ENCODE results near the gene GOLGA2.

The GOLGA2 gene, protein sequence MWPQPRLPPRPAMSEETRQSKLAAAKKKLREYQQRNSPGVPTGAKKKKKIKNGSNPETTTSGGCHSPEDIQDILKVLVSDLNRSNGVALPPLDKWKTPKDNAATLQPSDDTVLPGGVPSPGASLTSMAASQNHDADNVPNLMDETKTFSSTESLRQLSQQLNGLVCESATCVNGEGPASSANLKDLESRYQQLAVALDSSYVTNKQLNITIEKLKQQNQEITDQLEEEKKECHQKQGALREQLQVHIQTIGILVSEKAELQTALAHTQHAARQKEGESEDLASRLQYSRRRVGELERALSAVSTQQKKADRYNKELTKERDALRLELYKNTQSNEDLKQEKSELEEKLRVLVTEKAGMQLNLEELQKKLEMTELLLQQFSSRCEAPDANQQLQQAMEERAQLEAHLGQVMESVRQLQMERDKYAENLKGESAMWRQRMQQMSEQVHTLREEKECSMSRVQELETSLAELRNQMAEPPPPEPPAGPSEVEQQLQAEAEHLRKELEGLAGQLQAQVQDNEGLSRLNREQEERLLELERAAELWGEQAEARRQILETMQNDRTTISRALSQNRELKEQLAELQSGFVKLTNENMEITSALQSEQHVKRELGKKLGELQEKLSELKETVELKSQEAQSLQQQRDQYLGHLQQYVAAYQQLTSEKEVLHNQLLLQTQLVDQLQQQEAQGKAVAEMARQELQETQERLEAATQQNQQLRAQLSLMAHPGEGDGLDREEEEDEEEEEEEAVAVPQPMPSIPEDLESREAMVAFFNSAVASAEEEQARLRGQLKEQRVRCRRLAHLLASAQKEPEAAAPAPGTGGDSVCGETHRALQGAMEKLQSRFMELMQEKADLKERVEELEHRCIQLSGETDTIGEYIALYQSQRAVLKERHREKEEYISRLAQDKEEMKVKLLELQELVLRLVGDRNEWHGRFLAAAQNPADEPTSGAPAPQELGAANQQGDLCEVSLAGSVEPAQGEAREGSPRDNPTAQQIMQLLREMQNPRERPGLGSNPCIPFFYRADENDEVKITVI

DNA sequence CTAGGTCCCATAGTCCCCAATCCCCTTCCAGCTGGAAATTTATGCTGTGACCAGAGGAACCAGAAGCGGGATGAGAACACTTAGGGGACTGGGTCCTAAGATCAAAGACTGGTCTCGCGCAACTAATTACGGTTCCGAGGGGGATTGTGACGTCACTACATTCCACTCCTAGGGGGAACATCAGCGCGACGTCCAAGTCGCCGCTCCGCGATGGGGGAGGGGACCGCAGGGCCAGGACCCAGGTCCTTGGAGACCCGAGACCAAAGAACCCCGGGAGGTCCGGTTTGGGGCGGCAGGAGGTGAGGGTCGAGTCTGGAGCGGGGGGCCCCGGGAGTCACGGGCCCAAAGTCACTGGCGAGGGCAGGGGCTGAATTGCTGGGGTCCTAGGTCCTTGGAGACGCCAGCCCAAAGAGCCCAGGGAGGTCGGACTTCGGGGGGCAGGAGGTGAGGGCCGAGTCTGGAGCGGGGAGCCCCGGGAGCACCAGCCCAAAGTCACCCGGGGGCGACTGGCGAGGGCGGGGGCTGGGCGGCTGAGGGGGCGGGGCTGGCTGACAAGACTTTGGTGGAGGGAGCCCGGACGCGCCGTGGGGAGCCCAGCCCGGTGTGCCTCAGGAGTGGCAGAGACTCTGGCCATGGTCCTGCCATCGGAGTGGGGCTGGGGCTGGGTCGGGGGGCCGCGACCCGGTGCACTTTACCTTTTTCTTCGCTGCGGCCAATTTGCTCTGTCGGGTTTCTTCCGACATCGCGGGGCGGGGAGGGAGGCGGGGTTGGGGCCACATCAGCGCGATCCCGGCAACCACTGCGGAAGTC is at the start of gene GOLGA2:
GOLGA2 (minus strand) TSS at position 810 of the 810 bp plus-strand sequence; CDS start at position 779, 31 bp downstream.
- no peak for DNase-seq

DNA sequence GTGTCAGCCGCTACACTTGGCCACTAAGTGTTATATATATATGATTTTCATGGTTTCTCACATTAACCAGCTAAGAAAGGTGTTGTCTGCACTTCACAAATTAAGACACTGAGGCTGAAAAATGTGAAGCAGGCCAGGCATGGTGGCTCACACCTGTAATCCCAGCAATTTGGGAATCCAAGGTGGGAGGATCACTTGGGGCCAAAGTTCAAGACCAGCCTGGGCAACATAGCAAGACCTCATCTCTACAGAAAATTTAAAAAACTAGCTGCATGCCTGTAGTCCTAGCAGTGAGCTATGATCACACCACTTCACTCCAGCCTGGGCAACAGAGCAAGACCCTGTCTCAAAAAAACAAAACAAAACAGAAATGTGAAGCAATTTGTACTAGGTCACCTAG is 48.6 kb upstream of the GOLGA2 start:
- DNase-seq = no peak

DNA sequence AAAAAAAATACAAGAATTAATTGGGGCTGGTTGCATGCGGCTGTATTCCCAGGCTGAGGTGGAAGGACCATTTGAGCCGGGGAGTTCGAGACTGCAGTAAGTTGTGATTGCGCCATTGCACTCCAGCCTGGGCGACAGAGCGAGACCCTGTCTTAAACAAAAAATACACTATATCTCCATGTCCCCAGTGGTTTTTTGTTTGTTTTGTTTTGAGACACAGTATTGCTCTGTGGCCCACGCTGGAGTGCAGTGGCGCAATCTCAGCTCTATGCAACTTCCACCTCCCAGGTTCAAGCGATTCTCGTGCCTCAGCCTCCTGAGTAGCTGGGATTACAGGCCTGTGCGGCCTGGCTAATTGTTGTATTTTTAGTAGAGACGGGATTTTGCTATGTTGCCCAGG is 48.0 kb upstream of the GOLGA2 start:
- no peak for DNase-seq

DNA sequence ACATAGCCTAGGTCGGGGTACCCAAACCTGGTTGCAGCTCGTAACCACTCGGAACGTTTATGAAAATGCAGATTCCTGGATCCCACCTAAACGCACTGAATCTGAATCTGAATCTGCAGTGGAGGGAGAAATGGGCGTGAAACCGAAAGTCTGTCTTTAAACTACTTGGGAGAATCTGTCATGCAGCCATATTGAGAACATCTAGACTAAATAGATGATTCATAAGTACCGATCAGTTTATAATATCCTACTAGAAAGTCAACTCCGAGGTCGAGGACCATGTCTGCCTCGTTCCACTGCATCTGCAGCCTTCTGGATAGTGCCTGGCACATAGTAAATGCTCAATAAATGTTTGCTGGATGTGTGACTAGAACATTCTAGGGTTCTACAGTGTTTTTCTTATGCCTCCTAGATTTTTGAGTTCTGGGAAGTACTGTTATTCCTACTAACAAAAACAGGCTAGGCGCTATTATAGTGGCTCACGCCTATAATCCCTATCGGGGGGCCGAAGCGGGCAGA is 47.5 kb upstream of the GOLGA2 start:
- no peak for DNase-seq

DNA sequence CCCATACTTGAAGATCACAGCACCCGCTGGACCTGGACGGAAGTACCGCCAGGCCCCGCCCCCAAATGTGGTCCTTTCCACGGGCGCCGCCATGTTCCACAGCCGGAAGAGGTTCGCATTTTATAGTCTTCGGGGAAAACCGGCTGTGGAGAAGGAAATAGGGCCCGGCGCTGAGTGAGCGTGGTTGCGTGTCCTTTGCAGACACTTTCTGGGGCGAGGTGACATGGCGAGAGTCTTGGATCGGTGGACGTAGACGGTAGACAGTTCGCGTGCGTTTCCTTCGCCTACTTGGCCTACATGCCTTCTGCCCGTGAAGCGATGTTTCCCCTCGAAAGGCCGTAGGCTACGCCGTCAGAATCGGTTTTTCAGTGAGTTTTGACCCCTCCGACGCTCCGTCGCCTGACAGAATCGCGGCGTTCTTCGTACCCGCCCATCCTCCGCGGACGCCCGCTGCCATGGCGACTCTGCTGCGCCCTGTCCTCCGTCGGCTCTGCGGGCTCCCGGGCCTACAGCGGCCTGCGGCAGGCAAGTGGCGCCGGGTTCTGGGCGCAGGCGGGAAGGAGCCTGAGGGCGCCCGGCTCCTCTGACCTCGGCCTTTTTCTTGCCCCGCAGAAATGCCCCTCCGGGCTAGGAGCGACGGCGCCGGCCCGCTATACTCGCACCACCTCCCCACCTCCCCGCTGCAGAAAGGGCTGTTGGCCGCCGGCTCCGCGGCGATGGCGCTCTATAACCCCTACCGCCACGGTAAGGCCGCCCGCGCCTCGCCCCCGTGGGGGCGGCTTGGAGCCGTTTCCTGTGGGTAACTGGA is 46.8 kb upstream of the GOLGA2 start, which contains the start of the genes COQ4 and TRUB2:
COQ4 (plus strand) TSS at position 436 of the 808 bp plus-strand sequence; CDS start at position 456, 20 bp downstream.
TRUB2 (minus strand) TSS at position 44 of the 808 bp plus-strand sequence; CDS start at position 5, 39 bp downstream.
- peak; percentile 89 to 92 for DNase-seq

DNA sequence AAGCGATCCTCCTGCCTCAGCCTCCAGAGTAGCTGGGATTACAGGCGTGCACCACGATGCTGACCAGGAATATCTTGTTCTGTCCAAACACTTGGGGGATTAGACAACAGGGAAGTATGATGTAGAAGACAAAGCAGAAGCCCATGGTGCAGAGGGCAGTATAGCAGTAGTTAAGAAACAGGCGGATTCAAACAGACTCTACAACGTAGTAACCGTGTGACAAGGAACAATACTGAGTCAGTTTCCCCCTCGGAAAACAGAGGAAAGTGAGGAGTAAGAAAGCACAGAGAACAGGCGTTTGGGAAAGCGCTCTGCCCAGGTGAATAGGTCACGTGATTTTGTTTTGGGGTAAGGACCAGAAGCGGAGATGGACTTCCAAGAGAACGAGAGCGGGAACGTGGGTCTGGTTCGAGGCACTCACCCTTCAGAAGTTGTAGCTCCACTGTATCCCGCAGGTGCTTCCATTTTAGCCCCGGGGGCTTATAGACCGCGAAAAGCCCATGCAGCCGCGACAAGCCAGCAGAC is 46.1 kb upstream of the GOLGA2 start:
- peak in 1 of 2 experiments; percentile 52 for DNase-seq

DNA sequence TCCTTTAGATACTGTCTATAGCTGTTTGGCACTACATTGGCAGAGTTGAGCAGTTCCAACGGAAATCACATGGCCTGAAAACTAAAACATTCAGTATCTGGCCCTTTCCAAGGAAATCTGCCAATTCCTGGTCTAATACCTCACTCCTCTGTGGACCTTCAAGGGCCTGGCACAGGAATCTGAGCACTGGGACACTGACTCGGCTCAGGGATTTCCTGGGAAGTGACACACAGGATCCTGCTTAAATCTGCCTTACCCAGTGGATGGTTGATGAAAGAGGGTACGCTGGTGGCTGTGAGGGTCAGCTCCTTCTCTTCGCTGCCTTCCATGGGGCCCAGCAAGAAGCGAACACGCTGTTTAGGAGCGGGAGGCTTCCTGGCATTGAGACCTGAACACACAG is 45.5 kb upstream of the GOLGA2 start:
- DNase-seq = no peak

DNA sequence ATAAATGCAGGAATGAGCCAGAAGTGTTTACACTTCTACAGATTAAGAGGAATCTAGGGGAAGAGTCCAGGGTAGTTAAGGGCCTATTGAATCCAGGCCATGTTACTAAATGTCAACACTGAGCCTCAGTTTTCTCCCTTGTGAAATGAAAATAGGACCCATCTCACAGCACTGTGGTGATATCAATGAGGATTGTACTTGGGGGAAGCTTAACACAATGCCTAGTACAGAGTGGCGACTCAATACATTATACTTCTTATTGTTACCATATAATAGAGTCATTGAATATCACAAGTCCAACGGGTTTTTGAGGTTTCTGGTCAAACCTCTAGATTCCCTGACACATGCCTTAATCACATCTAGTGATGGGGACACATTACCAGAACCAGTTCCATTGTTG is 41.8 kb upstream of the GOLGA2 start:
- no peak for DNase-seq

DNA sequence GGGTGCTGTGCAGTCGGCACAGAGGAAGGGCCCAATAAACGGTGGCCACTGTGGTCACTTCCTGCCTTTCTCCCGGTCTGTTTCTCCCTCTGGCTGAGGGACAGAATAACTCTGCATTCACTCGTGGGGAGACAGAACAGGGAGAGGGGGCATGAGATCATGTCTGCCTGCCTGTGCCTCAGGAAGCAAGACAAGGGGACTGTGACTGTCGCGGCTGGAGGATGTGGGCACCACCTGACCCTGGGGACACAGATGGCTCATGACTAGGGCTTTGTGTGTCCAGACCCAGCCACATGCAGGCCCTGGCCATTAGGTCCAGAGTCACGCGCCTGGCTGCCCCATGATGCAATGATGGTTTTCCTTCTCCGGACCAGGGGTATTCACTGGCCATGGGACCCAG is 40.6 kb upstream of the GOLGA2 start:
- no peak for DNase-seq

DNA sequence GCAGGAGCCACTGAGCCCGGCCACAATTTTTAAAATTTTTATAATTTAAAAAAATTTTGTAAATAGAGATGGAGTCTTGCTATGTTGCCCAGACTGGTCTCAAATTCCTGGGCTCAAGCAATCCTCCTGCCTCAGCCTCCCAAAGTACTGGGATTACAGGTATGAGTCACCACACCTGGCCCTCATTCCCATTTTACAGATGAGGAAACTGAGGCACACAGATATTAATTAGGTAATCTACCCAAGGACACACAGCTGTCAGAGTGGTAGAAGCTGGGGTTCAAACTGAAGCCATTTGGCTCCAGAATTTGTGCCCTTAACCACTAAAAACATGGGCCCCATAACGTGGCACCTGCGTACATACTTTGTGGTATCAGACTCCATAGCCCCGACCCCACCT is 38.9 kb upstream of the GOLGA2 start:
- DNase-seq = no peak

DNA sequence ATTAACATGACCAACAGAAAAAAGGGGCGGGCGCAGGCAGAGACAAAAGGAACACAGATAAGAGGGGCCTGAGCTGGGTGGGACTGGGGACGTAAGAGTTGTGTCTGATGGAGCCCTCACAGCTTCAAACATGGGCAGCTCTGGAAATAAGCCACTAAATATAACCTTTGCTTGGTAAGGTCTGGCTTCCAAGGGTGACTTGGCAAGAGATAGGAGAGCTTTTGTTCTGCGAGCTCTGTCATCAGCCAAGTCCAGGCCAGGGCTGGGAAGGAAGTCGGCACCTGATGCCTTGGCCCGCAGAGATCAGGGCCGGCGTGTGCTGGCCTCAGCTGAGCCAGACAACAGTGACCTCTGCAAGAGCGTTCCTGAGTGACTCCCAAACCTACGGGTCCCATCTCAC is 34.7 kb upstream of the GOLGA2 start:
- DNase-seq = no peak

DNA sequence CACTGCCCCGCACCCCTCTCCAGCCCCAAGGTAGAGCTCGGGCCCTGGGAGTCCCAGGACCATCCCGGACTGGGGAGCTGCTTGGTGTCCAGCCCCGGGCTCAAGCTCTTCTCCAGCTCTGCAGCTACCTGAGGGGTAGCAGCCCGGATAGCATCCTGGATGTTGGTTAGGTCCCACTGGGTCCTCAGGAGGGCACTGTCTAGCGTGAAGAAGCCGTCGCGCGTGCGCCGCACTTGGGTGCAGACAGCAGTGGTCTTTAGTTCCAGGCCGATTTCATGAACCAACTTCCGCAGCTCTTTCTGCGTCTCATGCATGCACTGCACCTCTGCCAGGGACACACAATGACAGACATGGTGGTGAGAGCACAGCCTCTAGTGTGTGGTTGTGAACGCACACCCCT is 33.7 kb upstream of the GOLGA2 start:
- no peak for DNase-seq

DNA sequence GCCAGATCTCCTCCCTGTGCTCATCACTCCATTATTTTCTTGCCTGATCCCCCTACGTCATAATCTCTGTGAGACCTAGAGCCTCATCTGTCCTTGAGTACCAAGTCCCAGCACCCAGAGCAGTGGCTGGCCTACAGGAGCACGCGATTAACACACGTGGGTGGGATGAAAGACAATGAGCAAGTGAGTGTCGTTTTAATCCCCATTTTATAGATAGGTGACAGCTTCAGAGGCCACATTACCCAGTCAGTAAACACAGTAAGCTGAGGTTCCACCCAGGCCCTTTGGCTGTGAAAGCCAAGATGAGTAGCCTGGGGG is 29.1 kb upstream of the GOLGA2 start:
- no peak for DNase-seq

DNA sequence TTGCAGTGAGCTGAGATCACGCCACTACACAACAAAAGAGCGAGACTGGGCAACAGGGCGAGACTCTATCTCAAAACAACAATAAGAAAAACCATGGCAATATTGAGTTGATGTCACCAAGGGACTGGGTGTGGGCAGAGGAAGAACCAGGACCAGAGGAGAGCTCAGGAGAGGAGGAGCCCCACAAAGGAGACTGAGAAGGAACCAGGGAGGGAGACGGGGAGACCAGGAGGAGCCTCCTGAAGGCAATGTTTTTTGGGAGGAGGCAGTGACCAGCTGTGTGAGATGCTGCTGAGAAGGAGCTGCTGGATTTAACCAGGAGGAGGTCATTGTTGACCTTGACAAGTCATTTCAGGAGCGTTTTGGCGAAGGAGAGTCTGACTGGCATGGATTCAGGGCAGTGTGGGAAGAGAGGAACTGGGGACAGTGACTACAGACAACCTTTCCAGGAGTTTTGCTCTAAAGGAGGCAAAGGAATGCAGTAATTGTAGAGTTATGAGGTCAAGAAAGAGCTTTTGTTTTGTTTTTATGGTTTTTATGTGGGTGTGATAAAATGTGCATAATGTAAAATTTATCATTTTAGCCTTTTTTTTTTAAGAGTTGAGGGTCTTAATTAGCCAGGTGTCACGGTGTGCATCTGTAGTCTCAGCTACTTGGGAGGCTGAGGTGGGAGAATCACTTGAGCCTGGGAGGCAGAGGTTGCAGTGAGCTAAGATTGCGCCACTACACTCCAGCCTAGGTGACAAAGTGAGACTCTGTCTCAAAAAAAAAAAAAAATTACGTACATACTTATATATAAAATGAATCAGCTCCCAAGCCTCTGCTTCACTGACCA is 28.5 kb upstream of the GOLGA2 start:
- no peak for DNase-seq

DNA sequence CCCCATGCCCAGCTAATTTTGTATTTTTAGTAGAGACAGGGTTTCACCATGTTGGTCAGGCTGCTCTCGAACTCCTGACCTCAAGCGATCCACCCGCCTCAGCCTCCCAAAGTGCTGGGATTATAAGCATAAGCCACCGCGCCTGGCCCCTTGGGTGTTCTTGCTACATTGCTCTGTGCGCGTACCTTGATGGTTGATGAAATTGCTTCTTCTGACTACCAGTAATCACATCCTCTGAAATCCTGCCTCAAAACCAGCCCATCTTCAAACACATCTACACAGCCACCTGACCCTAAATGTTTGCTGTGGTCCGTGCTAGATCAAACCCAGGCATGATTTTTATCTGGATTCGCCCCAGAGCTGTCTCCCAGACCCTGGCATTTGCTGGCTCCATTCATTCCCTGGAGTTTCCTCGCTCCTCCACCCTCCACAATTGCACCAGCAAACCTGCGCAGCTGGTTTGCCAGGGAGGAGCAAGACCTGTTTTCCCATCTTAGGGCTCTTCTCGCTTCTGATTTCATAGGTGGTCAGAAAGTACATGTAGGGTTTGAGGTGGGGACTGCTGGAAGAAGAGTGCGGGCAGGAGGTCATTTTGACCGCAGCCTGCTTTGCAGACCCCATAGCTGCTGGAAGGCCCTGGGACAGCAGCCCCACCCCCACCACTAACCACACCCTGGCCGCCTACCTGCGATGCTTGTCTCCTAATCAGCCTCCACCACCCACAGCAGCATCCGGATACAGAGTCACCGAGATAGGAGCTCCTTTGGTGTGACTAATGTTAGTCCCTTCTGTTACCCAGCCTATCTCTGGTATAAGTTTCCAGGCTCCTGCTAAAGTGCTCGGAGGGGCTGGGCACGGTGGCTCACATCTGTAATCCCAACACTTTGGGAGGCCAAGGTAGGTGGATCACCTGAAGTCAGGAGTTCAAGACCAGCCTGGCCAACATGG is 23.0 kb upstream of the GOLGA2 start:
- no peak for DNase-seq

DNA sequence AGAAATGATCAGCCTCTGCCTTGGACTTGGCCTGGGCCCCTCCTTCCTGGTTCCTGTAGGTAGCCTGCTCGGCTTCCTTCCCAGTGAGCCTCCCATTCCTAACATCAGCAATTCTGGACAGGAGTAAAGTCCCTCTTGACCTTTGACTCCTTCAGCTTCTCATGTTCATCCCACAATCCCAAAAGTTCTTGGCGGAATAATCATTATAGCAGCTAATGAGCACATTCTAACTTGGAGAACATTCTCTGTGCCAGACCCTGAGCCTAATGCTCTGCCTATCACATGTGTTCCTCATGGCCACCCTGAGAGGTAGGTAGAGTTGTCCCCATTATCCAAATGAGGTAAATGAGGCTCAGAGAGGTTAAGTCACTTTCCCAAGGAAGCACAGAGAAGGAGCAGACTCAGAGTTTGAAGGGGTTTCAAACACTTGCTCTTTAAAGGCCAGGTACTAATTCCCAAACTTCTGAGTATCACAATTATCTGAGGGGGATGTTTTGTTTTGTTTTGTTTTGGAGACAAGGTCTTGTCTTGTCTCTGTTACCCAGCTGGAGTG is 21.5 kb upstream of the GOLGA2 start:
- no peak for DNase-seq

DNA sequence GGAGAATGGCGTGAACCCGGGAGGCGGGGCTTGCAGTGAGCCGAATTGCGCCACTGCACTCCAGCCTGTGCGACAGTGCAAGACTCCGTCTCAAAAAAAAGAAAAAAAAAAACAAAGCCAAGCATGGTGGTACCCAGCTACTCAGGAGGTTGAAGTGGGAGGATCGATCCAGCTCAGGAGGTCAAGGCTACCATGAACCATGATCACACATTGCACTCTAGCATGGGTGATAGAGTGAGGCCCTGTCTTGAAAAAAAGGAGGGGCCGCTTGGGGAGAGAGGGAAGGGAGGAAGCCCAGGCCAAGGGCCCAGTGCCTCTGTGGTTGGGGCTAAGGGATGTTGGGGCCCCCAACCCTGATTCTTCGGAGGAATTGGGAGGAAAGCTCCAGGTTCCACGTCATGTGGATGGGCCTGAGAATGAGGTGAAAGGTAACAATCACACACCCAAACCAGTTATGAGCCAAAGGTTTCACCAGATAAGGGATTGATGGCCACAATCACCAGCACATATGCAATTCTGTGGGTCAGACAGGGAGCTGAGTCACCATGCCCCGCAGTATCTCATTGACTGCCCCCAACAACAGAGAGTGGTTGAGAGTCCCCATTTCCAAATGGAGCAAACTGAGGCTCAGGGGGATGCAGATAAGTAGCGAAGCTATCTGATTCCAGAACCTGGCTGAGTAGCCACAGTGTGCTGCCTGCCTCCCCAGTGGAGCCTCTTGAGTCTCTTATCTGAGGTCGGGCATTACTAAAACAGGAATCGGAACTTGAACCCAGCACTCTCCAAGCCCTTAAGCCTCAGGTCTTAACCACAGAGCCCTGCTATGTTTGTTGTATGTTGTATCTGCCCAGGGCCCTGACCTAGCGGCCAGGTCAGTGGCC is 20.8 kb upstream of the GOLGA2 start:
- no peak for DNase-seq

DNA sequence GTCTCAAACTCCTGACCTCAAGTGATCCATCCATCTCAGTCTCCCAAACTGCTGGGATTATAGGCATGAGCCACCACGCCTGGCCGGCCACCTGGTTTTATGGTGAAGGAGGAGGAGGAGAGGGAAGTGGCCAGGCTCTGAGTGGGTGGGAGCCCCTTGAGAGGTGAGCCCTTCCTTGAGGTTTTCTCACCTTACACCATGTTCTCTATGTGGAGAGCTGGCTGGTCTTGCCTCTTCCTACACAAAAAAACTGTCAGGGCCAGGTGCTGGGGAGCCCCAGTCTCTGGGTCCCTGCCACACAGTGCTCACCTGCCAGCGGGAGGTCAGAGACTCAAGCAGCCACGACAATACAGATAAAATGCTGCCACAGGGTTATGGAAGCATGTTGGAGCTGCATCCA is 18.3 kb upstream of the GOLGA2 start:
- no peak for DNase-seq

All from AML-193 (cell line).